HG03520 (cell line): ENCODE measurements around the gene NIM1K.
"Not testable (repeated sequence)": the region's sequence is repeated elsewhere in the genome, so short reads cannot be mapped to it uniquely, and the experiment has no call there.

ENCODE experiments used
- ATAC-seq: cut with Tn5 transposase; IDR thresholded peaks from one replicate; pipeline ENCODE4 v1.9.1; 2021; ENCODE audit warnings: mild to moderate bottlenecking, moderate library complexity; ENCODE audit not compliant: unreplicated experiment

The NIM1K gene

DNA sequence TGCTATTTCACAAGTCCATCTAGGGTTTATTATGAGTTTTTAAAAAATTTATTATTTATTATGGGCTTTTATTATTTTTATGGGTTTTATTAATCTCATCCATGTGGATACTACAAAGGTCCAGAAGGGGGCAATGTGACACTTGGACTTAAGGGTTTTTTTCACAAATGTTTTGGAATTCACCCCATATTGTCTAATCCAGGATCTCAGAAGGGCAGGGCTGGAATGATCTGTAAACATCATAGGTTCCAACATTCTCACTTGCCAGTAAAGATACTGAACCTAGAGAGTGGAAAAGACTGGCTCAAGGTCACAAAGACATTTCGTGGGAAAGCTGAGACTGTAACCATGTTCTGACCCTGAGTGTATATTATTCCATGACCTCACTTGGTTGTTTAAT is 35.6 kb downstream of the NIM1K start:
- ATAC-seq: no peak

DNA sequence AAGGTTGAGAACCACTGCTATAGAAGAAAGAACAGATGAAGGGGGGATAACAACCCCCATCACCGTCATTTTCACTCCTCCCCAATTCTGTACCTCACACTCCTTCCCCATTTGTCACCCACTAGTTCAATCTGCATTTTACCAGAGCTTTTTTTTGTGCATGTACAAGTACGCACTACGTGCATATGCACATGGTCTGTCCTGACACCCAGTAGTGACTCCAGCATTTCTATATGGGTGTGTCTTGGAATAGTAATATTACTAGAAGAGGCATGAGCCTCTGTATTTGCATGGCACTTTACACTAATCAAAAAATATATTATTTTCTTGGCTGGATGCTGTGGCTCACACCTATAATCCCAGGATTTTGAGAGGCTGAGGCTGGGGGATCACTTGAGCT is 38.7 kb downstream of the NIM1K start:
- no peak for ATAC-seq

DNA sequence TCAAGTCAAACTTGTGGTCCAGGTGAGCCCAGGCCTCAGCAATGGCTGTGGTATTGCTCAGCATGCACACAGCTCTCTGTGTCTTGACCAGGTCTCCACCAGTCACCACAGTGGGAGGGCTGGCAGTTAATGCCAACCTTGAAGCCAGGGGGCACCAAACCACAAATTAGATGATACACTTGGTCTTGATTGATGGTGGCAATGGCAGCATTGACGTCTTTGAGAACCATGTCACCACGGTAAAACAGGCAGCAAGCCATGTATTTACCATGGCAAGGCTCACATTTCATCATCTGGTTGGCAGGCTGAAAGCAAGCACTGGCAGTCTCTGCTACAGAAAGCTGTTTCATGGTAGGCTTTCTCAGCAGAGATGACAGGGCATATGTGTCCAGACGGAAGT is 40.0 kb downstream of the NIM1K start:
- ATAC-seq: no peak

DNA sequence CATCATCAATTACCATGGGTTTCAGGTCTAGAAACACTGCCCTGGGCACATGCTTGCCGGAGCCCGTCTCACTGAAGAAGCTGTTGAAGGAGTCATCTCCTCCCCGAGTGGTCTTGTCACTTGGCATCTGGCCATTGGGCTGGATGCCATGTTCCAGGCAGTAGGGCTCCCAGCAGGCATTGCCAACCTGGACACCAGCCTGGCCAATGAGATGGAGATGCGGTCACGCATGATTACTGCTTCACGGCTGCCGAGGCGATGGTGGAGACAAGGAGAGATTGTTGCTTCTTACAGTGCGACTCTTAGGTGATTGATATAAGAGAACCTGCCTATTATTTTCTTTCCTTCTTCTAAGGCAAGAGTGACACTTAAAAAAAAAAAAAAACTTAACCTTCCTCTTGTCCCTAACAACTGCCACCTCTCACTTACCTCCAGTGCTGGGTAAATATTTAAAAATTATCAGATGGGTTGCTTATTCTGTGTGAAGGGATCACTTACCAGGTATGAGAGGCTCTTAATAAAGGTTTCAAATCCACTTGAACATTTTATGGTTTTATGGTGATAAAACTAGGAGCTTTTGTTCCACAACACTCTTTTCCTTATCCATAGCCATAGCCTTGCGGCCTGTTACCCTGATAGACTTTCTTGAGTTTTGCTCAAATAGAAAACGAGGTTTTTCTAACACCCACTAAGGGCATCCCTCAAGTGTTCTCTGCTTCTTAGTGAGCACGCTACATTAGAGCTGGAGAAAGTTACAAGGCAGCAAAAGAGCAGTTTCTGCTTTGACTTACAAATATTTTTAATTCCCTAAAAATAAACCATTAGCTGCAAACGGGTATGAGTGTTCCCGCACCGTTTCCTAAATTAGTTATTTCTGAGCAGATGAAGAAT is 41.2 kb downstream of the NIM1K start:
- ATAC-seq: no peak

DNA sequence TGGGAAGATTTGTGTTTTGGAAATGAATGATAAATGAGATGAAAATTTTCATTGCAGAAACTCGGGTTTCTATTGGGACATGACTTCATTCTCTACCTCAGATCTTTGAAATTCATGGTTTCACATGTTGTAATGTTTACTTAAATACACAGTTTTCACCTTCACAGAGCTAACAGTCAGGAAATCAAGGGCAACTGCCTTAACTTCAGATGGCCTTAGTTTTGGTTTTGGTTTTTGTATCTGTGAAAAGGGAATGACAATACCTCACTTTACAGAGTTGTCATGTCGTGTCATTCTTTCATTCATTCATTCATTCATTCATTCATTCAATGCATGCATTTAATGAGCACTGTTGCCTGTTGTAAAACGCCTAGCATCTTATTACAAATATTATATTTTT is 41.9 kb downstream of the NIM1K start:
- peak; percentile 63 for ATAC-seq

DNA sequence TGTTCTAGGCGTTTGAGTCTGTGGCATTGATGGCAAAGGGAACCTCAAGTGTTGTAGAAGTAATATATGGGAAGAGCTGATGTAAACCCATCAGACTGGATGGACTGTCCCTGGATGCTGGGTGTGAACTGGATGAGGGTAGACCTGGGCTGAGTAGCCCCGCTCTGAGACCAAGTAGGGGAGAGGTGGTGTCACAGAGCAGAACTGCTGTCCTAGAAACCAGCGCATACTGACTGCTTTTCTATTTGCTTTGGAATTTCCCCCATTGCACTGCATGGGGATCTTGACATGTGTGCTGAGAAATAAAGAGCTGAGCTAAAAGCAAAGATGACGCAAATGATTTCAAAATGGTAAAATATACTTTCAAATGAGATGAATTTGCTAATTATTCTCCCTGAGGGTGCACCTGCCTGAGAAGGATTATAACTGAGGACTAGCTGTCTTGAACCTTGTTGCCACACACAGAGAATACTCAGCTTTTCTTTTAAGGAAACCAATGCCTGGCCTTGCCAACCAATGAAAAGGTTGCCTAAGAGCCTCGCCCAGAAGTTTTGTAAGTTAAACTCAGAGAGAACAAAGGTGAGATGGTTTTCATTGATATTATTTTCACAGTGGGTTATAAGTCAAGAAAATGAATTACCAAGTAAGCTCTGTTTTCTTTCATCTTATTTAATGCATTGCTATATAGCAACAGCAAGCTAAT is 44.8 kb downstream of the NIM1K start:
- no peak for ATAC-seq

DNA sequence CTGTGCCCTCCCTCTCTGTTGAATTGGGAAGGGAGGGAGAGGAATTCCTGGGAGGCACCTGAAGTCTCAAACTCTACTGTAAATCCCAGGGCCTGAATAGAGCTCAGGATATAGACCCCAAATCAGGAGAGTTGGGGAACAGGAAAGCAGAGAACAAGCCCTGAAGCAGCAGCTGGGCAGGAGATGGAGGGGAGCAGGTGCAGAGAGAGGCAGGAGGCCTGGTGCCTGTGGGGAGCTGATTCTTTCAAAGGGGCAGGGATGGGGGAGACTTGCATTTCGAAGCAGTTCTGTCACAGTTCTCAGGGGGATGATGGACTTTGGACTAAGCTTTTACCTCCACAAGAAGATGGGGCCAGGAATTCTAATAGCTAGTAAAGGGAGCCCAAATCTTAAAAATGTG is 50.2 kb downstream of the NIM1K start:
- no peak for ATAC-seq

DNA sequence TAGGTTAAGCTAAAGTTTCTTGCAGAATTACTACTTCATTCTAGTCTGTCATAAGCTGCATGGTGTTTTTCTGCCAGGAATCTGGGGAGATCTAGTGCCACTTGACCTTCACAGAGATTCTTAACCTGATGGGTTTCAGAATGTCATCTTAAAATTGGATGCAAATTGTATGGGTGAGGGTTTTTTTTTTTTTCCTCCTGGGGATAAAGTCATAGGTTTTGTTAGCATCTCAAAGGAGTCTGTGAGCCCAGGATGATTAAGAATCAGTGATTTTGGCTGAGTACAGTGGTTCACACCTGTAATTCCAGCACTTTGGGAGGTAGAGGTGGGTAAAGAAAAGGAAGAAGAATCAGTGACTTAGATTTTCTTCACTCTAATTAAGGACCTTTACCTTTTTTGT is 51.2 kb downstream of the NIM1K start:
- ATAC-seq: no peak

DNA sequence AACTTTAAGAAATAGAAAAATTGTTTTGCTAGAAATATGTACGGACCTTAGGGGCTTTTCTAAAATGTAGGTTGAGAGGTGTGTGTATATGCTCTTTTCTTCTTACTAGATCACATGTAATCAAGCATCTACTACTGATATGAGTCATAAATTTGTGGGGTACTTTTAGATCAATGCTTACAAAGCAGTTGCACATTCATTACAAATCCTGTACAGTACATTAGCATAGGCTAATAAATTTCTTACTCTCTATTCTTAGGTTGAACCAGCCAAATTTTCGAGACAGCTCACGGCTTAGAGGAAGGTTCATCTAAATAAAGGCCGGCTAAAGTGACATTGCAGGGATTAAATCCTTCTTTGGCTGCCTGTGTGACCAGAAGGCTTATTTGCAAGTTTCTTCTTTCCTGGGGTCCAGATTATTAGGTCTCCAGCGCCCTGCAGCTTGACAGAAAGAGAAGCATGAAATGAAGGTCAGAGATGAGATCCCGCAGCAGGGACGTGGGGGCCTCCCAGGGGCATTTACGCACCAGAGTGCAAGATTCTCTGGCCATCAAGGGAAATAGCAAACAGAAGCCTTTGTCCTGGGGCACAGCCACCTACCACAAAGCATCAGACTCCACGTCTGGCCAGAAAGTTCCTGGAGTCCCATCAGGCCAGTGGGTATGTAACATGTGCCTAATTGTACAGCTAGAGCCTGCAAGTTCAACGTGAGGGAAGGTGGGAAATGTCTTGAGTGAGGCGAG is 53.0 kb downstream of the NIM1K start:
- peak; percentile 84 for ATAC-seq

DNA sequence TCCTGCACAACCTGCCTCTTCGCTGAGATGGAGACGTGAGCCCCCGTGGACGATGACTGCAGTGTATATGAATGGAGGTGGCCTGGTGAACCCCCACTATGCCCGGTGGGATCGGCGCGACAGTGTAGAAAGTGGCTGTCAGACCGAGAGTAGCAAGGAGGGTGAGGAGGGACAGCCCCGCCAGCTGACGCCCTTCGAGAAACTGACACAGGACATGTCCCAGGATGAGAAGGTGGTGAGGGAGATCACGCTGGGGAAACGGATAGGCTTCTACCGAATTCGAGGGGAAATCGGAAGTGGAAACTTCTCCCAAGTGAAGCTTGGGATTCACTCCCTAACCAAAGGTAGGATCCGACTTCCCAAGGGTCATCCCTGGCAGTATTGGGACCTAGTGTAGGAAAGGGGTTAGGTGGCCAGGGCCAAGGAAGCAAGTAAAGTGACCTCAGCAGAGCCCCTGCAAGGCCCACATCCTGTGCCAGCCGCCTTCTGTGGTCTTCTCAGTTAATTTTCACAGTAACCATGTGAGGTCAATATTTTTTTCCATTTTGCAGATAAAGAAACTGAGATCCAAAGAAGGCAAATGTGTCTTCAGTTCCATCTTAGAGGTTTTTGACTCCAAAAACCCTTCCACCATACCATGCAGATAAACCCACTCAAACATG is 53.8 kb downstream of the NIM1K start:
- ATAC-seq: peak; percentile 16

DNA sequence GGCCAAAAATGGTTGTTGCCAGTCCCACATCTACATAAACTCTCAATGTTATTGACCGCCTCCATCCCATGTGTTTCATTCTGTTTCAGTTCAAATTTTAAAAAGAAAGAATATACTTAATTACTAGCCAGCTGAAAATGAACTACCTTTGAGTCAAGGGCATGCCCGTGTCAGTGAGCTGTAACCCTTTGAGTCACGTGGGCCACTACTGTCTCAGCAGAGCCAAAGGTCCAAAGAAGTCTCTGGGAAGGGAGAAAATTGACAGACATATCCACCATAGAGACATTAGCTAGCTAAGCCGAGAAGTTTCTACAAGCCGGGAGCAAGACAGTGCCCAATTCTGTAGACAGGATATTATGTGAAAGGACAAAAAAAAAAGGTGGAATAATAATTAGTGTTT is 59.7 kb downstream of the NIM1K start:
- ATAC-seq: no peak

DNA sequence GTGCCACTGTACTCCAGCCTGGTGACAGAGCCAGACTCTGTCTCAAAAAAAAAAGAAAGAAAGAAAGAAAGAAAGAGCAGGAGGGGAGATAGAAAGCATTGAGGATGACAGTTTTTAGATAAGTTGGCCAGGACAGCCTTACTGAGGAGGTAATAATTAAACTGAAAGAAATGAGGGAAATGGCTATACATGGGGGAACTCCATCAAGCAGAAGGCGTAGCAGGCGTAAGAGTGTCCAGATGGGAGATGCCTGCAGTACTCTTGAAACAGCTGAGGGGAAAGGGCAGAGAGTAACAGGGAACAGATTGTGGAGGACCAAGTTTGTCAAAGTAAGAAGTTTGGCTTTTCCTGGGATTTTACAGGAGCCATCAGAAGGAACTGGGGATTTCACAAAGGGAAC is 63.7 kb downstream of the NIM1K start:
- no peak for ATAC-seq

DNA sequence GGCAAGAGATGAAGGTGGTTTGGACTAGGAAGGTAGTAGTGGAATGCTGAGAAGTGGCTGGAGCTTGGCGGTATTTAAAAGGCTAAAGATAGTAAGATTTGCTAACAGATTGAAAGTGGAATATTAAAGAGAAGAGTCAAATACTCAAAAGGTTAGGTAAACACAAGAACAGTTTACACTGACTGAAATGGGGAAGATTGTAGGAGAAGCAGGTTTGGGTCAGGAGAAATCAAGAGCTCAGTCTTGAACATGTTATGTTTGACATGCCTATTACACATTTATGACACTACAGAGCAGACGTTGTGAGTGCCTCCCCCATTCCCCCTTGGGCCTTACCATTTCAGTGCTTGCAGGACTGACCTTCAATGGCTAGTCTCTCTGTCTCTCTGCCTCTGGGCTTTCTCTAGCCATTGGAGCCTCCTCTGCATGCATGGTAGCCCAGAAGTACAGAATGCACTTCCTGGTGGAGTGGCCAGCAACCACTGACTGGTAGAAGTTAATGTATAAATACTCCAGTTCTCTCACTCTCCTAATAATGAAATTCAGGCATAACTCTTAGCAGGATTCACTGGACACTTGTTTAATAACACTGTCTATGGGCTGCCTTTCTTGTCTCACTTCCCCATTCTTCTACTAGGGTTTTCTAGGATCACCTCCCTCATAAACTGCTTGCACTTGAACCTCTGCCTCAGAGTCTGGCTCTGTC is 64.4 kb downstream of the NIM1K start:
- no peak for ATAC-seq

DNA sequence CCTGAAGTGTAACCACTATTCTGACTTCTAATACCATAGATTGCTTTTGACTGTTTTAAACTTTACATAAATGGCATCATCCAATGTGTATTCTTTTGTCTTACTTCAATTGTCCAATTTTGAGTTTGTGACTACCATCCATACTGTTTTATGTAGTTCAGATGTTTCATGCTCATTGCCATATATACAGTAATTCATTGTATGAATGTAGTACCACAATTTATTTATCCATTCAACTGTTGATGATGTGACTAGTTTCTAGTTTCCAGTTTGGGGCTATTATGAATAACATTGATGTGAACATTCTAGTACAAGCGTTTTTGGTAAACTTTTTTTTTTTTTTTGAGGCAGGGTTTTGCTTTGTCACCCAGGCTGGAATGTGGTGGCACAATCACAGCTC is 66.1 kb downstream of the NIM1K start:
- no peak for ATAC-seq

DNA sequence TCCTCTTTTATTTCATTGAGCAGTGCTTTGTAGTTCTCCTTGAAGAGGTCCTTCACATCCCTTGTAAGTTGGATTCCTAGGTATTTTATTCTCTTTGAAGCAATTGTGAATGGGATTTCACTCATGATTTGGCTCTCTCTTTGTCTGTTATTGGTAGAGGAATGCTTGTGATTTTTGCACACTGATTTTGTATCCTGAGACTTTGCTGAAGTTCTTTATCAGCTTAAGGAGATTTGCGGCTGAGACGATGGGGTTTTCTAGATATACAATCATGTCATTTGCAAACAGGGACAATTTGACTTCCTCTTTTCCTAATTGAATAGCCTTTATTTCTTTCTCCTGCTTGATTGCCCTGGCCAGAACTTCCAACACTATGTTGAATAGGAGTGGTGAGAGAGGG is 70.2 kb downstream of the NIM1K start:
- not testable (repeated sequence) for ATAC-seq

DNA sequence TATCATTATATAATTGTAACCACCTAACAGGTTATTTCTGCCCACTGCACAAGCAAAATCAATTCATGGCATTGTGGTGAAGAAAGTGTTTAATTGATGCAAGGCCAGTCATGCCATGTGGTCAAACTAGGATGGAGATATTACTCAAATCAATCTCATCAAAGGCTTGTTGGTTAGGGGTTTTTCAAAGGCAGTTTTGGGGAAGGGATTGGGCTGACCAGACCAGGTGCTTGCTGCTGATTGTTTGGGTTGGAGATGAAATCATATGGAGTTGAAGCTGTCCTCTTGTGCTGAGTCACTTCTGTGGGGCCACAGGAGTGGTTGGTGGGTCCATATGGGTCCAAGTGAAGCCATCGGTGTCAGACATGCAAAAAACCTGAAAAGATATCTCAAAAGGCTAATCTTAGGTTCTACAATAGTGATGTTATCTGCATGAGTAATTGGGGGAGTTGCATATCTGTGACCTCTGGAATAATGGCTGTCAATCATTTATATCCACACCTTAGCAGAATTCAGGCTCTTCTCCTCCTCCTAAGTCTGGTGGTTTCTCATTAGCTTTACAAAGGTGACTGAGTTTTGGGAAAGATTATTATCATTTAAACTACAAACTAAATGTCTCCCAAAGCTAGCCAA is 76.3 kb downstream of the NIM1K start:
- no peak for ATAC-seq

DNA sequence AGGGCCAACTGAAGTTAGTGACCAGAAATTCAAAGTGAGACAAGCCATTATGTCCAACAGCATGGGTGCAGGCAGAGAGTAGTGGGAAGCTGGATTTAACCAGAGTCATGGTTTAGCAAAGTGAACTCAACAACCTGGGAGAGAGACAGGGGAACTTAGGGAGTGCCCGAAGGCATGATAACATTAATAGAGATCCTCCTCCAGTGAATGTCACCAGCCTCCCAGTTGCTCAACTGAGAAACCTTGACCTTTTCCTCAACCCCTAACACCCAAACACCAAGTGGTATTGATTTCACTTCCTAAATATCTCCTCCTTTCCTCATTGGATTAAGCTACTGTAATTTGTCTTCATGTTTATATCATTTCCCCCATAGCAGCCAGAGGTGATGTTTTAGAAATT is 78.6 kb downstream of the NIM1K start:
- no peak for ATAC-seq

DNA sequence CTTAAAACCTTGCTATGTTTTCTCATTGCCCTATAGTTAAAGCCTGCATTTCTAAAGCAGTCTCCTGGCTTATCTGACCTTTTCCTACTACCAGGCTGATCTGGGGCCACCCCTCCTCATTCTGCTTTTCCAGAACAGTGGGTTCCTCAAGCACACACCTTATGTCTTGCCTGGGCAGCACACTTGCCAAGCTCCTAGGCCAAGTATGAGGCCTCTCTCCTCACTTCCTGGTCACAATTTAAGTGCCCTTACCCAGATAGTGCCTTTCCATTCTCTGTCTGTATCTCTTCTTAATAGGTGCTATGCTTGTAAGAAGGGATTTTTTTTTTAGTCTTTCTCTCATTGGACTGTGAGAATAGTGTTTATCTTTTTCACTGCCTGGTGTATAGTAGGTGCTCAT is 81.5 kb downstream of the NIM1K start:
- ATAC-seq: no peak

DNA sequence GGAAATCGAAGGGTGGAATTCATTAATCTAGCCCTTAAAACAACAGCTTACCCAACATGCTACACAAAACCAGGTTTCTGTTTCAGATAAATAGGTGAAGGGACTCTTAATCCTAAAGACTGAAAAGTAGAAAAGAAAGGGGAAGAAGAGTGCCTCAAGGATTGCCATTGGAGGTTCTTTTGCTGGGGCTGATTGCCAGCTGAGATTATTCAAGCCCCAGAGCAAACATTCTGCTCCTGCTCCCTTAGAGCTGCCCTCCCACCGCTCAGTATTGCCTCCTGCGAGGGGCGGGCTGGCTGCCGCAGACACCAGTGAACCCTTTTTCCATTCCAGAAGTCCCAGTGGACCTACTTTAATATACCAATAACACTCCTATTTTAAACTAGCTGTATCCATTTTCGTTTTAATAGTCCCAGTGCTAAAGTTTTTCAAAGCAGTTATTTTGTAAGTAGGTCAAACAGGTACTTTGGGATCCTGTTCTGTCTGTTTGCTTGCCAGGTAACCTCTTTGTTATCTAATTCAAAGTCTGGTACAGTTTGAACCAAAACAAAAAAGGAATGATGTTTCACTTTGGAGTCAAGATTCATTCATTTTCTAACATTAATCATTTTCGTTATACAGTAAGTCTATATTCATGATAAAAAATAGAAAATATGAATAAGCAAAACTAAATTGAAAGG is 82.5 kb downstream of the NIM1K start:
- ATAC-seq: no peak

DNA sequence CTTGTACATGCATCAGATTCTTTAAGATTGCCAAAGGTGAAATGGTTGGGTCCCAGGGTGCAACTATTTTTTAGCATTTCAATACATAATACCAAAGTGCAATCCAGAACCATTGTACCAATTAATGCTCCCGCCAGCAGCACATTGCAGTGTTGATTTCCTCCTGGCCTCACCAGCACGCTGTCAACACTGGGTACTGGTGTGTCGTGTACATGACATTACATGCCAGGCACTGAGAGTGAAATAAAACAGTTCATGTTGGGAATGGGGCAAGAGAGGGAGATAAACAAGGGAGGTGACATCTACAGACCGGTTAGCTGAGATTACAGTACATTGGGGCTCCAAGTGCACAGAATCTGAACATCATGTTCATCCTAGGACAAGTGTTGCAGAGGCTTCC is 83.4 kb downstream of the NIM1K start:
- ATAC-seq: no peak
